ENCODE results near the gene GRHPR.

Gene GRHPR

DNA sequence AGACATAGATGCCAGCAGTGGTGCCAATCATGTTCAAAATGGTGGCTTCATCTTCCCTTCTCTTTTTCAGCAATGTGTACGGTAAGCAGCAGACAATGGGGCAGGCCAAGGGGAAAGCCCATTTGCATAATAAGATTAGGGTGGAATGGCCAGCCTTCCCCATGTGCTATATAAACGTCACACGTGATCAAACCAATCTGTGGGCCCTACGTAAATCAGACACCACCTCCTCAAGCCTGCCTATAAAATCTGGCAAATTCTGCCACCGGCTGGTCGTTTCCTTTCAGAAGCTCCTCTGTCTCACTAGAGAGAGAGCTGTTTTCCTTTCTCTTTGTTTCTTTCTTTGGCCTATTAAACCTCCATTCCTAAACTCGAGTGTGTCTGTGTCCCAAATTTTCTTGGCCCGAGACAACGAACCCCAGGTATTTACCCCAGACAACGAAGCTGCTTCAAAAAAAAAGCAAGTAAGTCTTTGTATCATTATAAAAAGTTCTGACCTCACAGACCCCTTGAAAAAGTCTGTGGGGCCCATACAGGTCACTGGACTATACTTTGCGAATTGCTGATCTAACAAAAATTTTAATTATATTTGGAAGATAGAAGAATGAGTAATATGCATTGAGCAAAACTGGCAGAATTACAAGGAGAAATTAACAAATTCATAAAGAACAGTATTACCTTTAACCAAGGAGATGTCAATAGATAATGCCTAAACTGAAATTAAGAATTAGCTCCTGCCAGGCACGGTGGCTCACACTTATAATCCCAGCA lies 27.6 kb downstream of the GRHPR start:
- TF ChIP-seq, protein P1, sequence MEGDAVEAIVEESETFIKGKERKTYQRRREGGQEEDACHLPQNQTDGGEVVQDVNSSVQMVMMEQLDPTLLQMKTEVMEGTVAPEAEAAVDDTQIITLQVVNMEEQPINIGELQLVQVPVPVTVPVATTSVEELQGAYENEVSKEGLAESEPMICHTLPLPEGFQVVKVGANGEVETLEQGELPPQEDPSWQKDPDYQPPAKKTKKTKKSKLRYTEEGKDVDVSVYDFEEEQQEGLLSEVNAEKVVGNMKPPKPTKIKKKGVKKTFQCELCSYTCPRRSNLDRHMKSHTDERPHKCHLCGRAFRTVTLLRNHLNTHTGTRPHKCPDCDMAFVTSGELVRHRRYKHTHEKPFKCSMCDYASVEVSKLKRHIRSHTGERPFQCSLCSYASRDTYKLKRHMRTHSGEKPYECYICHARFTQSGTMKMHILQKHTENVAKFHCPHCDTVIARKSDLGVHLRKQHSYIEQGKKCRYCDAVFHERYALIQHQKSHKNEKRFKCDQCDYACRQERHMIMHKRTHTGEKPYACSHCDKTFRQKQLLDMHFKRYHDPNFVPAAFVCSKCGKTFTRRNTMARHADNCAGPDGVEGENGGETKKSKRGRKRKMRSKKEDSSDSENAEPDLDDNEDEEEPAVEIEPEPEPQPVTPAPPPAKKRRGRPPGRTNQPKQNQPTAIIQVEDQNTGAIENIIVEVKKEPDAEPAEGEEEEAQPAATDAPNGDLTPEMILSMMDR (IDR thresholded peaks at IDR 0.05): no peak
- Histone ChIP-seq H3K36me3 (peaks cover 0 to 11% (median 7%) of the 10 kb centered on the region in 3 donors), H3K9me3 (no peaks in the 10 kb centered on the region), H3K4me1 (peaks cover 0 to 24% (median 10%) of the 10 kb centered on the region in 4 donors), H3K27ac (no peak overlapping the region), H3K4me3 (no peak overlapping the region), H3K27me3 (no peaks in the 10 kb centered on the region)
- intact Hi-C loops (cut with DNase I; ENCODE audit: low total_unique reads): no loop called here
- DNase-seq: no peak

DNA sequence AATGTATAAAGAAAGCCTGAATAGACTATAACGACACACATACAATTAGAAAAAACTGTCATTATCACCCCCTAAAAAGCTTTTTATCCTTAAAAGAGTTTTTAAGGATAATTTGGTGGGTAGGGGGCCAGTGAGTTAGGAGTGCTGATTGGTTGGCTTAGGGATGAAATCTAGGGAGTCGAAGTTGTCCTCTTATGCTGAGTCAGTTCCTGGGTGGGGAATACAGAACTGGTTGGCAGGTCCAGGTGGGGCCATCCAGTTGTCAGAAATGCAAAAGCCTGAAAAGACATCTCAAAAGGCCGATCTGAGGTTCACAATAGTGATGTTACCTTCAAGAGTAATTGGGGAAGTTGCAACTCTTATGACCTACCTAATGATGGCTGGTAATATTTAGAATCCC lies 29.1 kb downstream of the GRHPR start:
- H3K36me3 ChIP-seq: peaks cover 0 to 17% (median 6%) of the 10 kb centered on the region in 3 donors
- H3K27ac ChIP-seq: no peak overlapping the region
- no peak overlapping the region for H3K4me3 ChIP-seq
- H3K27me3 ChIP-seq: no peaks in the 10 kb centered on the region
- intact Hi-C loops (cut with DNase I; ENCODE audit: low total_unique reads): no loop called here
- DNase-seq: no peak
- peaks cover 0 to 30% (median 12%) of the 10 kb centered on the region in 4 donors for H3K4me1 ChIP-seq
- TF ChIP-seq, protein P1 (IDR thresholded peaks at IDR 0.05): no peak
- H3K9me3 ChIP-seq: no peaks in the 10 kb centered on the region

DNA sequence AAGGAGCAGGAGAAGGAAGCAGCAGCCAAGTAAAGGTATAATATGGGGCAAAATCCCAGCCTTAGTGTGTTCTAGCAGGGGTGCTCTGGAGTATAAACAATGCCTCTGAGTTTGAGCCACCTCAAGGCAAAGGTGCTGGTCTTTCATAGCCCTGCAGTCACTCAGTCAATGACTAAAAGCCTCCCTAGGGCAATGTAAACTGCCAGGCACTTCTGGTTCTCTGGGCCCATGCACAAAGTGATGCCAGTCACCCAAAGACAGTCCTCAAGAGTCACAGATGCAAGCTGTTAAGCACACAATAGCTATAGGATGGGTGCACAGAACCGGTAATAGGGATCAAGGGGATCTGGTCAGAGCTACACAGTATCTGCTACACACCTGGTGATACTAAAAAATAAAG lies 30.1 kb downstream of the GRHPR start:
- TF ChIP-seq, protein P1 (IDR thresholded peaks at IDR 0.05): no peak
- no peak overlapping the region for H3K27ac ChIP-seq
- DNase-seq: no peak

DNA sequence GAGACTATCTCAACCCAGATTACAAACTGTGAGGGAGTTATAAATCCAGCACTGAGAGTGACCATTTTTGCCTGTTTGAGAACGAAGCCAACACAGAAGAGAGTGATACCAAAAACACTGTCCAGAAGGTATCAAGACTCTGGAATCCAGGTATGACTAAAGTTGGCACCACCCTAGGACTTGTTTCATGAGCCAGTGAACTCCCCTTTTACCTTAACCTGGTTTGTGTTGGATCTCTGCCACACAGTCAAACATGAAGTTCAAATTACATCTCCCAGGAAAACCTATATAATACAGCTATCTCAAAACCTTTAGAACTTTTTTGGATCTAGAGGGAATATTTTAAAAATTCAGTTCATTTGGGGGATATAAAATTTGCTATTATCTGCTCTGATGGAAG lies 31.3 kb downstream of the GRHPR start:
- H3K9me3 ChIP-seq: no peaks in the 10 kb centered on the region
- no peak for DNase-seq
- intact Hi-C loops (cut with DNase I; ENCODE audit: low total_unique reads): no loop called here
- TF ChIP-seq, protein P1 (IDR thresholded peaks at IDR 0.05): no peak
- H3K4me3 ChIP-seq: no peak overlapping the region
- no peak overlapping the region for H3K27ac ChIP-seq
- H3K4me1 ChIP-seq: peaks cover 0 to 30% (median 12%) of the 10 kb centered on the region in 4 donors
- H3K27me3 ChIP-seq: no peaks in the 10 kb centered on the region
- peaks cover 0 to 17% (median 0%) of the 10 kb centered on the region in 3 donors for H3K36me3 ChIP-seq

More for the DNA sequence above, 30.1 kb downstream of the GRHPR start:
- no peaks in the 10 kb centered on the region for H3K9me3 ChIP-seq
- H3K27me3 ChIP-seq: no peaks in the 10 kb centered on the region
- no peak overlapping the region for H3K4me3 ChIP-seq
- H3K36me3 ChIP-seq: peaks cover 0 to 17% (median 0%) of the 10 kb centered on the region in 3 donors
- peaks cover 0 to 30% (median 12%) of the 10 kb centered on the region in 4 donors for H3K4me1 ChIP-seq
- intact Hi-C loops (cut with DNase I; ENCODE audit: low total_unique reads): no loop called here

DNA sequence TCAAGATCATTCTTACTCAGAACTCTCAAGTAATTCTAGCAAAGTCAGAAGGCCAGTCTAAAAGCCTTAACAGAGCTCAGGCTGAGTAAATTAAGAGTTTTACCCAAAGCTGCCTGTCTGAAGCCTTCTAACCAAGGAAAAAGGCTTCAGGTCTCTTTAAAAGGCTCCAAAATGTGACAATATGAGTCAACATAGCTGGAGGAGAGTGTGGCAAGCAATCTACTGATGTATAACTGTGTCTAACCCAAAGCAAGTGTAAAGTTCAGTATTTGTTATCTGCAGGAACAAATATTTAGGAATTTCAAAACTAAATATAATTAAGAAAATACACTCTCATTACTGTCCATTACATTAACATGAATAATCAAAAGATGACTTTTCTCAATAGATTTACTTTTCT lies 31.7 kb downstream of the GRHPR start:
- TF ChIP-seq, protein P1 (IDR thresholded peaks at IDR 0.05): no peak
- Histone ChIP-seq H3K4me1 (peaks cover 0 to 30% (median 12%) of the 10 kb centered on the region in 4 donors), H3K36me3 (peaks cover 0 to 17% (median 0%) of the 10 kb centered on the region in 3 donors), H3K27me3 (no peaks in the 10 kb centered on the region), H3K9me3 (no peaks in the 10 kb centered on the region), H3K27ac (no peak overlapping the region), H3K4me3 (no peak overlapping the region)
- DNase-seq: no peak
- intact Hi-C loops (cut with DNase I; ENCODE audit: low total_unique reads): no loop called here

Data from tibial artery (tissue), 4 donors.